CD4-positive, alpha-beta T cell treated with Interleukin-15 for 4 hours (primary cell): ENCODE results near the gene MVK.
"Not testable (repeated sequence)": the region's sequence is repeated elsewhere in the genome, so short reads cannot be mapped to it uniquely, and the experiment has no call there.

Experiments
- DNase-seq: peaks from one replicate; pipeline ENCODE4 v3.0.0-alpha.2; 2020; ENCODE audit warnings: low spot score

Gene MVK

DNA sequence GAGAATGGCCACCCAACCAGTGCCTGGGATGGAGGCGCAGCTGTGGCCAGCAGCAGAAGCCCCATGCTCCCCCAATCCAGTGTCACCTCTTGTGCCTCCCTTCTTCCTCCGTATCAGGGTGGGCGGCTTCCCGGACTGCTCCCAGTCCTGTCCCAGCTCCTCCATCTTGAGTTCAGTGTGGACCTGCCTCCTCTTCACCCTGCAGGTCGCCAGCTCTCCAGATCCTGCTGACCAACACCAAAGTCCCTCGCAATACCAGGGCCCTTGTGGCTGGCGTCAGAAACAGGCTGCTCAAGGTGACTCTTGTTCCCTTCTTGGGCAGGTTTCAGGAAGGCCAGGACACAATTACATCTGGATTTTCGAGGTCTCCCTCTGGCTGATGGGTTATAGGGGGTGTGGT, 17.0 kb downstream of the MVK start:
- DNase-seq = no peak

GRCh38 chr12:109591041-109591440, 17.4 kb downstream of the MVK start:
- no peak for DNase-seq

GRCh38 chr12:109592195-109592904, 18.8 kb downstream of the MVK start:
- no peak for DNase-seq

DNA sequence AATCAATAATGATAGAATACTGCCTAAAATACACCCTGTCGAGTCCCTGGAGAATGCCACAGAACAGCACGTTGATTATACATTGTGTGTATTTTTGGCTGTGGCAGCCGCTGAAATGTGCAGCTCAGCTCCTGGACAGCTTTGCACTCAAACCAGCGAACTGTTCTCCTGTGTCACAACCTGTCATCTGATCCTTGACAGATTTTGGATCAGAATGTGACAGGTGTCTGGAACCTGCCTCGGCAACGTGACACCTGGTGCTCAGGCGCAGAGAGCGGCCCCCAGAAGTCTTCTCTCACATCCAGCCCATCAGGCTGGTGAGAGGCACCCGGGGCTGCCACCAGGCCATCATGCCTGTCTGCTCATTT, 19.3 kb downstream of the MVK start:
- no peak for DNase-seq

GRCh38 chr12:109594556-109595317, 21.1 kb downstream of the MVK start:
- DNase-seq = no peak

DNA sequence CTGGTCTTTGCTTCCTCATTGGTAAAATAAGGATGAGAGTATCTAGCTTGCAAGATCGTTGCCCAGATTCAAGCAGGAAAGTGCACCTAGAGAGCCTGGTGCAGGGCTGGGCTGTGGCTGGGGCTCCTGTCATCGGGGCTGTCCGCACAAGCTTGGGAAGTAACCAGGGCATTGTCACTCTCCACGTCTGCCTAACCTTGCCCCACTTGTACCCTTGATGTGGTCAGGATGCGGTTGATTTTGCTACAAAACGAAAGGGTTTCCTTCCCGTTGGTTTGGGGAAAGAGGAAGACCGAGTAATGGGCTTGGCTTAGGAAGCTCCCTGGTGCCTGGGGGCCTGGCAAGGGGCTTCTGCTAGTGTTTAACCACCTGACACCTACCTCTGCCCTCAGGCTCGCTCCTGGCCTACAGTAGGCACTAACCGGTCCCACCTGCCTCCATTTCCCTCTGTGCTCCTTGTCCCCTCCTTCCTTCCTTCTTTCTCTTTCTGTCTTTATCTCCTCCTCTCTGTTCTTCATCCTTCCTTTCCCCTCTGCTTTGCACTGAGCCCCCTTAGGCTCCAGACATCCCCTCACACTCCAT, 21.8 kb downstream of the MVK start:
- peak; percentile 2 for DNase-seq

GRCh38 chr12:109596418-109597244, 23.0 kb downstream of the MVK start:
- DNase-seq = no peak

GRCh38 chr12:109597414-109597794, 23.8 kb downstream of the MVK start:
- no peak for DNase-seq

- peak; percentile 59 for DNase-seq
These were observed 24.3 kb downstream of the MVK start for GRCh38 chr12:109597795-109598427.

- no peak for DNase-seq
These were observed 24.8 kb downstream of the MVK start for GRCh38 chr12:109598428-109598854.

- DNase-seq = no peak
These were observed 25.5 kb downstream of the MVK start for GRCh38 chr12:109599087-109599486.

- DNase-seq = no peak
These were observed 26.9 kb downstream of the MVK start for GRCh38 chr12:109600481-109600880.

GRCh38 chr12:109600995-109601394, 27.4 kb downstream of the MVK start:
- DNase-seq = no peak

DNA sequence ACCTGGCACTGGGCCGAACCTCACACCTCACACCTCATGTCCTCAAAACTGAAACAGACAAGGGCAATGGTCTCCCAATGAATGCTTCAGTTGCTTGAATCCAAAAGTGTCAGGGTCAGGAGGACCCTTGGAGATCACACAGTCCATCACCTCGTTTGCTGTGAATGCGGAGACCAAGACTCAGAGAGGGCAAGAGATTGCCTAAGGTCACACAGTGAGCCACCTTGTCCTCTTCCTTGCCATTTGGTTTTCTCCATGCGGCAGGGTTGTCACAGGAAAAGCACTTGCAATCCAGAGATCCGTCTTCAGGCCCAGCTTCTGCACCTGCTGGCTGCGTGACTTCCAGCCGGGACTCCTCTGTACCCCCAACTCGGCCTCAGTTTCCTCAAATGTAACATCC, 28.0 kb downstream of the MVK start:
- no peak for DNase-seq

- not testable (repeated sequence) for DNase-seq
These were observed 28.5 kb downstream of the MVK start for GRCh38 chr12:109602132-109602531.

DNA sequence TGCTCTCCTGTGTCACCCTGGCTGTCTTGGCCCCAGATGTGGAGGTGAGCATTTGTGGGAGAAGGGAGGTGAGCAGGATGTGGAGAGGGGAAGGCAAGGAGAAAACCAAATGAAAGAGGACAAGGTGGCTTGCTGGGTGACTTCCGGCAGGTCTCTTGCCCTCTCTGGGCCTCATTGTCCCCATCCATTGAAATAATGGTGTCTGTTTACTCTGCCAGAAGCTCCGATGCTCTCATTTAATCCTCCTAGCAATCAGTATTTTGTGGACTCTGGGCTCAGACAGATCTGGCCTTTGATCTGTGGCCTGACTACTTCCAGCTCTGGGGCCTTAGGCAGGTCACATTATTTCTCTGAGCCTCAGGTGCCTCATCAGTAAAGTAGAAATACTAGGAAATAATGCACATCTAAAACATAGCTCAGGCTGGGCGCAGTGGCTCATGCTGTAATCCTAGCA, 30.6 kb downstream of the MVK start:
- DNase-seq = no peak

DNA sequence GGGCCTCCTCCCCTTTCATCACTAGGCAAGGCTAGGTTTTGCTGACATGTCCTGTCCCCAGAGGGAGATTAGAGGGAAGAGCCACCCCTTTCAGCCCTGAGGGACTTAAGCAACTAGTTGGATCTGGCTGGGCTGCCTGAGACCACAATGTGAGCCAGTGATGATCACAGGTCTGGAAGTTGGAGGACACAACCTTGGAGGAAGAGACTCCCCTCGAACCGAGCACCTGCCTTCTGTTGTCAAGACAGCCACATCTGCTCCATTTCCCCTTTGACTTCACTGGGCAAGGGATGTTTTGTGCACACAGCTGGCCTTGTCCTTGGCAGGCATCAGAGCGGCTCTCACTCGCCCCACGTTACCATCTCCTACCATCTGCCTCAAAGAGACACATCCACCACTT, 31.4 kb downstream of the MVK start:
- DNase-seq = no peak

DNA sequence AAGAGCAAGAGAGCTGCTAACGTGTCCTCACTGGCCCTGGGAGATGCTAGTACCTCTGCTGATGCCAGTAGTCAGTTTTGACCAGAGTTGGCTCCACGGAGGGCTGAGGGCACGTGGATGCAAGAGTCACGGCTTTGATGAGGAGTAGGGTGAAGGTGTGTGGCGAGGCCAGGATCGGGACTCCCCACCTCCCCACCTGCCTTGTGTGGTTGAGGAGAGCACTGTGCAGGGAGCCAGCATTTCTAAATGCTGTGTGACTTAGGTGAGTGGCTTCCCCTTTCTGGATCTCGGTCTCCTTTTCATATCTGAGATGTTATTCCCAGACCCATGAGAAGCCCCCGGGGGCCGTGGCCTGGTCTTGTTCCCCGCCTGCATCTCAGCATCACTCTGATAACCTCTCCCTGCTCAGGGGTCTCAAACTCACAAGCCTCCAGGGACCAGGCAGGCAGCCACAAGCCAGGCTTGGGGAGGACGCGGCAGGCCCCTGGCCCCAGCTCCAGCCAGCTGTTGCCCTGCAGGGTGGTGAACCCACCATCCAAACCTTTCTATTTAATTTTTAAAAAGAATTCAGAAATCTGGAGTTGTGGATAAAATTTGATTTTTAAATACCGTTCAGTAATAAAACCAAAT, 32.1 kb downstream of the MVK start:
- DNase-seq = no peak

DNA sequence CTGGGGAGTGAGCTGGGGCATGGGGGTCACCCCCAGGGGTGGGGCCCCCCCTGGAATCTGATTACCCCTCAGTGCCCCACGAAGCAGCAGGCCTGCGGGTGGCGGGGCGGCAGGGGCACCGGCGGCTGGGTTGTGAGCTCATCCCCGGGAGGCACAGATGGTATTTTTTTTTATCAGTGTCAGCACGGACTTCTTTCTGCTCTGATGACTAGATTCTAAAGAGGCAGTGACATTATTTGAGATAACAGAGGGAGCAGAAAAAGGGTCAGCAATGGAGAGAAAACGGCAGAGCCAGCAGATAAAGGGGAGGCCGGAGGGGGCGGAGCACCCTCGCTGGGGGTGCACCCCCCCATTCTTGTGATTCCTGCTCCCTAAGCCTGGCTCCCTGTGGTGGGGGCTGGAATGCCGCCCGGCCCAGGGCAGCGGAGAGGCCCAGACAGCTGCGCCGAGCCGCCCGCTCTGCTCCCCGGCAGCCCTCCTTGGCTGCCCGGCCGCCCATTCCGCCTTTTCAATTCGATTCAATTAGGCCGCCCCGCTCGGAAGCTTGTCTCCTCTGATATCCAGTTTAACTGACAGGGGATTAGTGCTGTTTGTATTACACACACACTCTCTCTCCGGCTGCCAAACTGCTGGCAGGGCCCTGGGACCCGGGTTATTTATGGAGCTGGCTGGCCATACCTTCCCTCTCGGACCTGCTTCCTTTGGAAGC, 32.9 kb downstream of the MVK start:
- no peak for DNase-seq

GRCh38 chr12:109607618-109608017, 34.0 kb downstream of the MVK start:
- no peak for DNase-seq

- DNase-seq = no peak
These were observed 34.7 kb downstream of the MVK start for GRCh38 chr12:109608270-109608669.
